Endothelial cell of umbilical vein (primary cell): Measurements from ENCODE around the gene CD300LG. TPM values are rescaled to one million over a fixed set of nuclear protein-coding genes. Genes with fewer than 3 reads are reported as not detected.

ENCODE experiments used
- BruUV-seq: library from RNA; stranded (reverse); fragments of 400-500 nt; replicated peaks from 2 replicates; lab custom pipeline; 2021; lab: Mats Ljungman, UMichigan
- CTCF ChIA-PET: fragments of 300-600, 350-600 bp; sonication (Branson Sonifier 250); formaldehyde crosslinking; loops from one replicate; lab custom pipeline; 2021; ENCODE audit warnings: antibody characterized with exemption, inconsistent platforms; lab: Charles Lee
- POLR2A ChIA-PET: fragments of 300-600, 350-600 bp; sonication (Branson Sonifier 250); formaldehyde crosslinking; loops from one replicate; lab custom pipeline; 2021; ENCODE audit warnings: antibody characterized with exemption, inconsistent platforms; lab: Charles Lee
- DNase-seq: peaks from one replicate; pipeline ENCODE4 v3.0.0-alpha.2; 2011; ENCODE audit warnings: low read depth, low spot score
- FAIRE-seq: peaks from 2 replicates; lab custom pipeline; 2011; peaks lifted over from hg19 to GRCh38; lab: Jason Lieb, UNC
- H2AFZ ChIP-seq: 2 replicates; pipeline ENCODE4 v1.6.0; 2012; ENCODE audit warnings: low read depth, low read length, control low read depth, inconsistent platforms
- H3K27ac ChIP-seq: 2 replicates; pipeline ENCODE4 v1.5.1; 2011; ENCODE audit warnings: low read depth, mild to moderate bottlenecking, control low read depth, low read length, moderate library complexity; ENCODE audit not compliant: insufficient read depth
- H3K27me3 ChIP-seq, 2 experiments: 2 replicates each; pipeline versions ENCODE4 v1.6.0 to v1.6.1; 2011; ENCODE audit warnings: low read length in 2 of 2, mixed read lengths in 1 of 2; ENCODE audit not compliant: control insufficient read depth in 2 of 2, insufficient read depth in 2 of 2
- H3K36me3 ChIP-seq, 2 experiments: 2 replicates in 1 of 2; 3 replicates in 1 of 2; pipeline ENCODE4 v1.5.1; 2011; ENCODE audit warnings: low read length in 2 of 2, mild to moderate bottlenecking in 1 of 2, moderate library complexity in 1 of 2; ENCODE audit not compliant: control insufficient read depth in 2 of 2, insufficient read depth in 2 of 2; ENCODE audit errors: extremely low read depth in 1 of 2
- H3K4me1 ChIP-seq: 3 replicates; pipeline ENCODE4 v1.5.1; 2011; ENCODE audit warnings: mild to moderate bottlenecking, low read length; ENCODE audit not compliant: control insufficient read depth, insufficient read depth; ENCODE audit errors: extremely low read depth
- H3K4me2 ChIP-seq: 2 replicates; pipeline ENCODE4 v1.6.1; 2011; ENCODE audit warnings: low read length, control low read depth, mixed read lengths; ENCODE audit not compliant: insufficient read depth
- H3K4me3 ChIP-seq, 3 experiments: fragments of 200-600 bp in 1 of 3; sonication (generic), shearing (Covaris generic) in 1 of 3; replicated peaks in 1 of 3; 2 replicates each; pipeline ENCODE4 v1.5.1; 2011 to 2016; ENCODE audit warnings: control low read depth in 3 of 3, low read length in 3 of 3, mild to moderate bottlenecking in 2 of 3, inconsistent platforms in 1 of 3, low read depth in 1 of 3, moderate library complexity in 1 of 3; ENCODE audit not compliant: insufficient read depth in 1 of 3
- H3K79me2 ChIP-seq: 2 replicates; pipeline ENCODE4 v1.6.0; 2012; ENCODE audit warnings: low read length, inconsistent platforms; ENCODE audit not compliant: control insufficient read depth, insufficient read depth
- H3K9ac ChIP-seq: replicated peaks from 2 replicates; pipeline ENCODE3; 2011; ENCODE audit warnings: low read length, control low read depth; ENCODE audit not compliant: insufficient read depth; ENCODE audit errors: extremely low read depth
- H3K9me1 ChIP-seq: replicated peaks from 3 replicates; pipeline ENCODE4 v1.6.0; 2011; ENCODE audit warnings: mild to moderate bottlenecking, low read length; ENCODE audit not compliant: control insufficient read depth, insufficient read depth; ENCODE audit errors: extremely low read depth
- H3K9me3 ChIP-seq: replicated peaks from 2 replicates; pipeline ENCODE4 v1.5.1; 2012; ENCODE audit warnings: low read length, inconsistent platforms; ENCODE audit not compliant: control insufficient read depth, insufficient read depth
- H4K20me1 ChIP-seq: replicated peaks from 2 replicates; pipeline ENCODE3; 2011; ENCODE audit warnings: mild to moderate bottlenecking, low read length; ENCODE audit not compliant: control insufficient read depth, insufficient read depth; ENCODE audit errors: extremely low read depth
- CTCF ChIP-seq, 2 donors: IDR thresholded peaks; 1 replicate in 1 of 2; 2 replicates in 1 of 2; pipeline ENCODE4 v1.5.1; 2011; ENCODE audit warnings: low read length in 2 of 2, mild to moderate bottlenecking in 2 of 2, moderate library complexity in 2 of 2, control low read depth in 1 of 2, inconsistent platforms in 1 of 2, low read depth in 1 of 2; ENCODE audit not compliant: insufficient read depth in 1 of 2; ENCODE audit errors: extremely low read depth in 1 of 2
- FOS ChIP-seq: IDR thresholded peaks from 2 replicates; pipeline ENCODE4 v1.6.1; 2011; ENCODE audit warnings: mild to moderate bottlenecking, low read length, moderate library complexity, borderline replicate concordance; ENCODE audit not compliant: insufficient read depth
- GATA2 ChIP-seq: IDR thresholded peaks from 2 replicates; pipeline ENCODE4 v1.7.0; 2011; ENCODE audit warnings: low read depth, mild to moderate bottlenecking, moderate library complexity, mixed read lengths, low read length; ENCODE audit not compliant: insufficient read length, insufficient read depth
- dilution Hi-C: fragments of 300-500 bp; cut with MboI; formaldehyde crosslinking; loops from one replicate; pipeline ENCODE4 v1.15.0; 2019; ENCODE audit warnings: low sequenced_read_pairs; ENCODE audit not compliant: extremely low pct_ligation_motif_present
- intact Hi-C: fragments of 100-400 bp; cut with micrococcal nuclease; formaldehyde crosslinking; loops from one replicate; pipeline ENCODE4 v1.10.0; 2022
- polyA plus RNA-seq, 4 experiments: library from polyadenylated mRNA; depleted of rRNA in 3 of 4; stranded (reverse) in 3 of 4; unstranded in 1 of 4; fragments of >200 nt; gene quantifications; 2 replicates each; pipeline versions ENCODE4 v1.2.1 to v1.2.3, GENCODE V29; 2011 to 2012; ENCODE audit warnings: missing spikeins in 1 of 4
- total RNA-seq: library from RNA; stranded (reverse); gene quantifications from 2 replicates; pipeline ENCODE4 v1.2.3, GENCODE V29; 2021

The CD300LG gene
- total and polyA plus RNA-seq, 2 donors (not counting 3 experiments of a cell fraction or from before 2014, with no cell fraction given) = not detected

GRCh38 chr17:43878260-43879175 lies 31.5 kb downstream of the CD300LG start:
- peak; percentile 93 to 100 for TF ChIP-seq CTCF (IDR thresholded peaks at IDR 0.05; ENCODE audit: extremely low read depth in 1 of 2, insufficient read depth in 1 of 2, low read depth in 1 of 2, low read length in 2 of 2)
- TF ChIP-seq FOS = no peak
- no peak for TF ChIP-seq GATA2
- FAIRE-seq (peak; percentile 87), DNase-seq (peak; percentile 71)
- POLR2A ChIA-PET = no interaction called here
- no peaks in the 10 kb centered on the region for H3K4me1 ChIP-seq
- no peak overlapping the region for H3K27ac ChIP-seq
- no peaks in the 10 kb centered on the region for H3K79me2 ChIP-seq
- H4K20me1 ChIP-seq = no peaks in the 10 kb centered on the region
- H3K27me3 ChIP-seq = peaks cover 3 to 4% of the 10 kb centered on the region in 2 experiments
- CTCF ChIA-PET = interaction anchor here (0.5 to 4.7 kb wide), 16 partner anchors 14 to 290 kb away, joined by 3 to 69 read pairs (median 6); partner anchors contain the start of genes CD300LG and MPP2
- H3K4me3 ChIP-seq = no peak overlapping the region
- H3K9me3 ChIP-seq = no peaks in the 10 kb centered on the region
- intact Hi-C loops = loop anchor here (1.0 kb wide), 1 partner anchor 117 kb away; no protein-coding TSS in a partner anchor
- no peak overlapping the region for H3K4me2 ChIP-seq
- H3K36me3 ChIP-seq = no peaks in the 10 kb centered on the region
- BruUV-seq = no TSS peak
- dilution Hi-C loops = no loop called here
- no peak overlapping the region for H2AFZ ChIP-seq
- H3K9ac ChIP-seq = no peak overlapping the region
- H3K9me1 ChIP-seq = no peaks in the 10 kb centered on the region
